GM18508 (cell line): Measurements from ENCODE around the gene EXOSC7.
"Not testable (repeated sequence)": the region's sequence is repeated elsewhere in the genome, so short reads cannot be mapped to it uniquely, and the experiment has no call there.

Source experiments
- ATAC-seq: cut with Tn5 transposase; IDR thresholded peaks from one replicate; pipeline ENCODE4 v1.9.1; 2021; ENCODE audit warnings: moderate number of reproducible peaks; ENCODE audit not compliant: insufficient read depth, unreplicated experiment

Gene EXOSC7

DNA sequence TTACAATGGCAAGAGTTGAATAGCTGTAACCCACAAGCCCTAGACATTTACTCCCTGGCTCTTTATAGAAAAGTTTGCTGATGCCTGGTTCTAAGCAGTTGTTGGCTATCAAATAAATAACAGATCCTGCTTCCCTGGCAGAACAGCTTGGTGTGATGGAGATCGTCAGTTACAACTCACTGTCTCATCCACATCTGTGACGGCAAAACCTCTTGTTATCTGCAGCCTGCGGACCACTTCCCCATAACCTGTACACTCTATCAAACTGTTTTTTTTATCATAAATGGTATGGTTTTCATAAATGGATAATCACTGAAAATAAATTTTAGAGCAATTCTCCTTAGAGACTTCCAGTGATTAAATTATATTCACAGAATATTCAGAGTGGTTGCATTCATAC is 14.2 kb upstream of the EXOSC7 start:
- no peak for ATAC-seq

- ATAC-seq, result no peak
Observed at GRCh38 chr3:44962621-44963393, 13.2 kb upstream of the EXOSC7 start.

- ATAC-seq, result no peak
Observed at GRCh38 chr3:44963571-44964325, 12.3 kb upstream of the EXOSC7 start.

DNA sequence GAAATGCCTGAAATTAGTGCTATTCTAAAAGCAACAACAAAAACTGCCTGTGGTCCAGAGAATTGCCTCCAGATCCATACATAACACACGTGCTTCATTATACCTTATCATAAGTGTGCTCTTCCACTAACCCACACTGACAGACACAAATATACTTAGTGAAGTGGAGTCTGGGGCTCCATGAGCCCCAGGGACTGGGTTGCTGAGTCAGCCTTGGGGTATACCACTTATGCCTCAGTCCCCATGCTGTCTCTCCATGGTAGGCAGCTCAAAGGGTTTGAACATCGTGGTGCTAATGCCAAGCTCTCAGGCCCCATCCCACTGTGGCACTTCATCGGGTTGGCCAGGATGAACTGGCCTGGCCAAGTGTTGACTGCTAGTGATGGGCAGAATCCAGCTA is 10.9 kb upstream of the EXOSC7 start:
- ATAC-seq, result no peak

DNA sequence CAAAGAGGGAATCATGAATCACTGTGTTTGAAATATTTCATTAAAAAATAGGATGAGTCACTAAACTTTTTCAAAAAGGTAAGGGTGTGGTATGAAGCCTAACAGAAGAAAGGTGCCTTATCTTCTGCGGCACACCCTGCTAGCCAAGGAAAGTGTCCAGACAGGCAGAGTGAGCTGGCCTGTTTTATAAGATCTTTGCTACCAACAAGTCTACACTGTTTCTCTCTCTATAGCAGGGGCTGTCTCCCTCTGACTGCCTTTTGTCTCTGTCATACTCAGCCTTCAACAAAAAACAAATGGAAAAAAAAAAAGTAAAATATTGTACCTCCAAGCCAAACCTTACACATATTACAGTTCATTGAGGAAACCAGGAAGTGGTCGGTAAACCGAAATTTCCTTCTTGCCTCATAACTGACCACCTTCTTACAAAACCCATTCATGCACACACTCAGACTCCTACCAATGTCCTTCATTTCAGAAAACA is 9.2 kb upstream of the EXOSC7 start:
- no peak for ATAC-seq

DNA sequence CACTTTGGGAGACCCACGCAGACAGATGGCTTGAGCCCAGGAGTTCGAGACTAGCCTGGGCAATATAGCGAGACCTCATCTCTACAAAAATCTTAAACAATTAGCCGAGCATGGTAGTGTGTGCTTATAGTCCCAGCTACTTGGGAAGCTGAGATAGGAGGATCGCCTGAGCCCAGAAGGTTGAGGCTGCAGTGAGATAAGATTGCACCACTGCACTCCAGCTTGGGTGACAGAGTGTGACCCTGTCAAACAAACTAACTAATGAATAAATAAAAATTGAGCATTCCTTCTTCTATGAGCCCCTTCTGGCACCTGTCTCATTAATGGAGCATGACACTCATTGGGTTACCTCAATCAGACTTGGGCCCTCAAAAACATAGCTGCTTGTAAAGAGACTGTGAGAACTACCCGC is 7.6 kb upstream of the EXOSC7 start:
- ATAC-seq, result no peak

DNA sequence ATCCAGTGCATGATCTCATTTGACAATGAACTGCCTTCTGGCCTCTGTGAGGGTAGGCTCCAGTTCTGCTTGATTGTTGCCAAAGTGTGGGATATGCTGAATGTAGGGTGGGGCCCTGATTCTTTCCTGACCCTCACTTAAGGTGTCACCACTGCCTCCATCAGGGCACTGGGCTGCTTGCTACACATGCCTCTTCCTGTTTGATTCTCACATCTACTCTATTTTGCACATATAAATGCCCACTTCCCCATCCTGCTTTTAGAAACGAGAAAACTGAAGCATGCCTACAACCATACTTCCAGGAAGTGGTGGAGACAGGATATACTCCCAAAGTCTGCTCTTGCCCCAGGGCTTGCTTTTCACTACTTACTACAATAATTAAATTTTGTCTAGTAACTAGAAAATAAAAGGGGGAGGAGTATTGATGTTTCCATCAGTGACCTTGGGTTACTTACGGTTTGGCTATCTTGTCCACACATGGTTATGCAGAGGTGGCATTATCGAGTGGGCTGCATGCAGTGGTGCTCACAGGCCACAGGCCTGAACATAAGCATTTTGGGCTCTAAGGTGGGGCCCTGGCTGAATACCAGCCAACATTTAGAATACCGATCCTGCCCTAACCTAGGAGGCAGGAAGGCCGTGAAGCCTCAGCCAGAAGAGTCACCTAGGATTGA is 6.8 kb upstream of the EXOSC7 start:
- ATAC-seq, result no peak

GRCh38 chr3:44969828-44970179 is 6.2 kb upstream of the EXOSC7 start:
- no peak for ATAC-seq

- no peak for ATAC-seq
Observed at GRCh38 chr3:44970926-44971490, 5.0 kb upstream of the EXOSC7 start.

DNA sequence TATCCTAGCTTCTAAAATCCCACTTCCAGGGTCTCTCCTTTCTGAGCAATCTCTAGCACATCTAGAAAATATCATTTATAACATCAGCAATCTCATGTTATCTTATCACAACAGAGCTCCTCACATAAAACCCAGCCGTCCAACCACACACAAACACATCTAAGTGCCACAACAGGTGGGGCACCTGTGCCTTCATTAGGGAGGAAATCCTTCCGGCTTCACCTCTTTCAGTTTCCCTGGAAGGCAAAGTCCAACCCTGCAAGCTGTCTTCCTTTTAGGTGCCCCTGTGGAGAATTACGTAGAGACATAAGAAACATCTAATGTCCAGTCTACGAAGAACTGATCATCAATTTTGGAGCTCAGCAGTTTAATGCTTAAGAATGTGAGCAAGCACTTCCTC is 1.6 kb upstream of the EXOSC7 start:
- ATAC-seq, result no peak

DNA sequence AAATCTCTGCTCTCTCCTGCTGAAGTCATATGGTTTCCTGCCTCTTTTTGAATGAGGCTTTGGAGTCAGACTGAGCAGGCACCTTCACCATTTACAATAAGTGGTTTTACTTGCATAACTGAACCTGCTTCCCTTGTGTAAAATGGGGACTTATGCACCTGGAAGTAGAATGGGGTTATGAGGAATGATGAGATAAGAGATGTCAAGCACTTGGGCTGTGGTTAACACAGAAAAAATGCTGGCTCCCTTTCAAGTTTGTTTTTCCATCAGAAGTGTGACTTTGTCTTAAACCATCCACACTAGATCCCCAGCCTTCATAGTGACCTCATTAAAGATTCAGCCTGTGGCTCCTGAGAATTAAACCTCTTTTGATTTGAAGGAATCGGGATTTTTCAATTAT is 5.2 kb downstream of the EXOSC7 start:
- no peak for ATAC-seq

- no peak for ATAC-seq
Observed at GRCh38 chr3:44981751-44982150, 5.7 kb downstream of the EXOSC7 start.

- ATAC-seq, result no peak
Observed at GRCh38 chr3:44982817-44983216, 6.8 kb downstream of the EXOSC7 start.

GRCh38 chr3:44983484-44983941 is 7.5 kb downstream of the EXOSC7 start:
- ATAC-seq, result no peak

GRCh38 chr3:44984335-44984734 is 8.3 kb downstream of the EXOSC7 start:
- no peak for ATAC-seq

DNA sequence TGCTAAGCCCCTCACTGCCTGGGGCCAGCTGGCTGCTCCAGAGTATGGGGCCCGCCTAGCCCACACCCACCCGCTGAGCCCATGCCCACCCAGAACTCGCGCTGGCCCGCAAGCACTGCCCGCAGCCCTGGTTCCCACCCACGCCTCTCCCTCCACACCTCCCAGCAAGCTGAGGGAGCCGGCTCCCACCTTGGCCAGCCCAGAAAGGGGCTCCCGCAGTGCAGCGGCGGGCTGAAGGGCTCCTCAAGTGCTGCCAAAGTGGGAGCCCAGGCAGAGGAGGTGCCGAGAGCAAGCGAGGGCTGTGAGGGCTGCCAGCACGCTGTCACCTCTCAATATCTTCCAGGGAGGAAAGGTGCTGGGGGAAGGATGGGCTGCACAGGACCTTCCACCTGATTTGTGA is 10.3 kb downstream of the EXOSC7 start:
- not testable (repeated sequence) for ATAC-seq

DNA sequence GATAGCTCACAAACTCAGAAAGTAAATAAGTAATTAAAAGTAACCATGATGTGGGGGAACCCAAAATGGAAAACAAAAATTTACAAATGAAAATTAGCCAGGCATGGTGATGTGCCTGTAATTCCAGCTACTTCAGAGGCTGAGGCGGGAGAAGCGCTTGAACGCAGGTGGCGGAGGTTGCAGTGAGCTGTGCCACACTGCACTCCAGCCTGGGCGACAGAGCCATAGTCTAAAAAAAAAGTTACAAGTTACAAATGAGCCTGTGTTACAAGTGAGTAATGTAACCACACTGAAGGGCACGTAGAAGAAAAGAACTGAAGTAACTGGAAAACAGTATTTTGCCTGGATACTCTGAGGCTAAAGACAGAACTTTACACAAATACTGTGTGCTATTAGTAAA is 11.3 kb downstream of the EXOSC7 start:
- ATAC-seq, result no peak

DNA sequence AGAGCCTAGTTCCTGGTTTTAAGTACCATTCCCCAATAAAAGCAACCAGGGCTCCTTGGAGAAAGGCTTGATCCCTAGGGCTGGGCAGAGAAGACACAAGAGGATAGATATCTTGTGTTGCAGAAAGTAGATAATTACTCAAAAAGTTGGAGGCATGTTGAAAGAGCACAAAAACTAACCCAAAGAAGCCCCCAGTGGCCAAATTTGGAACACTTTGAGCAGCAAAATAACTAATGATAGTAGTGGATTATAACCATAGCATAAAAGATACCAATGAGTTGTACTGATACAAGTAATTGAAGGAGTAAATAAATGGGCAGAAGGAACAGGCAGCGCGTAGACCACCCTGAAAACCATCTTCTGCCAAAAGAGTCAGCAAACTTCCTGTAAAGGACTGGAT is 12.0 kb downstream of the EXOSC7 start:
- ATAC-seq, result no peak

GRCh38 chr3:44989141-44989540 is 13.1 kb downstream of the EXOSC7 start:
- ATAC-seq, result no peak

- ATAC-seq, result no peak
Observed at GRCh38 chr3:44989636-44990373, 13.8 kb downstream of the EXOSC7 start.
